GM23338 (cell line): ENCODE results near the gene FRMD4A. TPM values are rescaled to one million over a fixed set of nuclear protein-coding genes. Genes with fewer than 3 reads are reported as not detected.

Source experiments
- ATAC-seq: fragments of 200-7000 bp; cut with Tn5 transposase; 3 replicates; pipeline ENCODE4 v1.9.1; 2020
- DNase-seq: peaks from one replicate; pipeline ENCODE4 v3.0.0-alpha.2; 2015; ENCODE audit warnings: low spot score
- H2AFZ ChIP-seq: fragments of 200-600 bp; sonication (generic); 2 replicates; pipeline ENCODE4 v1.8.0; 2016; ENCODE audit warnings: antibody characterized with exemption, mild to moderate bottlenecking, moderate library complexity
- H3F3A ChIP-seq: fragments of 200-600 bp; sonication (generic); replicated peaks from 2 replicates; pipeline ENCODE4 v1.8.0; 2017; ENCODE audit warnings: antibody characterized with exemption, mixed run types, low read depth
- H3K27ac ChIP-seq: fragments of 200-600 bp; sonication (generic); 2 replicates; pipeline ENCODE4 v1.6.1; 2016; ENCODE audit warnings: low read depth
- H3K27me3 ChIP-seq: fragments of 200-600 bp; sonication (generic); 2 replicates; pipeline ENCODE4 v1.8.0; 2016; ENCODE audit warnings: mild to moderate bottlenecking, mixed run types, moderate library complexity; ENCODE audit not compliant: insufficient read depth
- H3K36me3 ChIP-seq: fragments of 200-600 bp; sonication (generic); 2 replicates; pipeline ENCODE4 v1.8.0; 2016; ENCODE audit warnings: mild to moderate bottlenecking; ENCODE audit not compliant: insufficient read depth
- H3K4me1 ChIP-seq: fragments of 200-600 bp; sonication (generic); 2 replicates; pipeline ENCODE4 v1.8.0; 2016; ENCODE audit warnings: mild to moderate bottlenecking, moderate library complexity; ENCODE audit not compliant: insufficient read depth
- H3K4me2 ChIP-seq: fragments of 200-600 bp; sonication (generic); 2 replicates; pipeline ENCODE4 v1.7.1; 2017; ENCODE audit warnings: mixed run types
- H3K4me3 ChIP-seq: fragments of 200-600 bp; sonication (generic); 2 replicates; pipeline ENCODE4 v1.6.1; 2016; ENCODE audit warnings: mixed run types
- H3K79me2 ChIP-seq: fragments of 200-600 bp; sonication (generic); replicated peaks from 2 replicates; pipeline ENCODE4 v1.8.0; 2017; ENCODE audit warnings: mild to moderate bottlenecking; ENCODE audit not compliant: insufficient read depth
- H3K9me2 ChIP-seq: fragments of 200-600 bp; sonication (generic); 2 replicates; pipeline ENCODE4 v1.8.0; 2017; ENCODE audit not compliant: insufficient read depth
- H4K20me1 ChIP-seq: fragments of 200-600 bp; sonication (generic); replicated peaks from 2 replicates; pipeline ENCODE4 v1.8.0; 2017; ENCODE audit warnings: mild to moderate bottlenecking; ENCODE audit not compliant: insufficient read depth
- H3K27ac Mint-ChIP-seq: 2 replicates; pipeline ENCODE4 v1.8.0; 2020; ENCODE audit warnings: inconsistent platforms, mild to moderate bottlenecking, moderate library complexity, mixed read lengths
- H3K27me3 Mint-ChIP-seq: 3 replicates; pipeline ENCODE4 v1.8.0; 2022; ENCODE audit warnings: low read depth, mild to moderate bottlenecking, moderate library complexity, mixed read lengths, inconsistent platforms; ENCODE audit not compliant: insufficient read depth, poor library complexity
- H3K36me3 Mint-ChIP-seq: 3 replicates; pipeline ENCODE4 v1.8.0; 2021; ENCODE audit warnings: low read depth, mild to moderate bottlenecking, inconsistent platforms, moderate library complexity, mixed read lengths
- H3K4me1 Mint-ChIP-seq: 3 replicates; pipeline ENCODE4 v1.8.0; 2020; ENCODE audit warnings: mild to moderate bottlenecking, inconsistent platforms, mixed read lengths
- H3K4me3 Mint-ChIP-seq: 3 replicates; pipeline ENCODE4 v1.8.0; 2021; ENCODE audit warnings: moderate library complexity, mild to moderate bottlenecking, inconsistent platforms, mixed read lengths
- H3K9me3 Mint-ChIP-seq: 3 replicates; pipeline ENCODE4 v1.8.0; 2020; ENCODE audit warnings: moderate library complexity, mild to moderate bottlenecking, inconsistent platforms, mixed read lengths
- CREB1 ChIP-seq: fragments of 250-450 bp; sonication (Bioruptor Pico); IDR thresholded peaks from 2 replicates; pipeline ENCODE4 v1.5.0; 2020; ENCODE audit warnings: low read depth, mild to moderate bottlenecking, moderate library complexity
- CTCF ChIP-seq, 2 experiments: fragments of 200-600 bp in 1 of 2; sonication (generic) in 1 of 2; conservative IDR thresholded peaks; 2 replicates each; pipeline versions ENCODE4 v1.5.1 to v1.6.1; 2016 to 2017; ENCODE audit warnings: antibody characterized with exemption in 2 of 2, low read depth in 2 of 2, mild to moderate bottlenecking in 2 of 2, moderate library complexity in 1 of 2
- ETS1 ChIP-seq: IDR thresholded peaks from 2 replicates; pipeline ENCODE4 v1.6.1; 2016; ENCODE audit warnings: antibody characterized with exemption
- EZH2 ChIP-seq: fragments of 200-600 bp; sonication (generic); IDR thresholded peaks from one replicate; pipeline ENCODE4 v1.8.0; 2017; ENCODE audit warnings: antibody characterized with exemption, mild to moderate bottlenecking, low read depth; ENCODE audit not compliant: unreplicated experiment
- EZH2phosphoT487 ChIP-seq: fragments of 200-600 bp; sonication (generic); IDR thresholded peaks from one replicate; pipeline ENCODE4 v1.8.1; 2018; ENCODE audit warnings: antibody characterized with exemption; ENCODE audit not compliant: unreplicated experiment
- JUNB ChIP-seq: IDR thresholded peaks from one replicate; pipeline ENCODE4 v1.6.1; 2016; ENCODE audit warnings: antibody characterized with exemption; ENCODE audit not compliant: unreplicated experiment
- NANOG ChIP-seq: IDR thresholded peaks from 2 replicates; pipeline ENCODE4 v1.6.1; 2016; ENCODE audit warnings: antibody characterized with exemption, borderline replicate concordance
- POLR2AphosphoS5 ChIP-seq: IDR thresholded peaks from 2 replicates; pipeline ENCODE4 v1.6.1; 2016; ENCODE audit warnings: antibody characterized with exemption, low read depth
- REST ChIP-seq: IDR thresholded peaks from one replicate; pipeline ENCODE4 v1.6.1; 2018; ENCODE audit warnings: antibody characterized with exemption; ENCODE audit not compliant: unreplicated experiment
- STAT1 ChIP-seq: IDR thresholded peaks from one replicate; pipeline ENCODE4 v1.6.1; 2016; ENCODE audit warnings: antibody characterized with exemption; ENCODE audit not compliant: unreplicated experiment
- ZNF114 ChIP-seq: fragments of 250-450 bp; sonication (Bioruptor Pico); IDR thresholded peaks from 2 replicates; pipeline ENCODE4 v1.5.0; 2020; ENCODE audit warnings: mild to moderate bottlenecking, moderate library complexity
- ZNF331 ChIP-seq: fragments of 250-450 bp; sonication (Bioruptor Pico); IDR thresholded peaks from 2 replicates; pipeline ENCODE4 v1.5.0; 2020; ENCODE audit warnings: low read depth, mild to moderate bottlenecking, moderate library complexity
- ZNF462 ChIP-seq: fragments of 250-450 bp; sonication (Bioruptor Pico); IDR thresholded peaks from 2 replicates; pipeline ENCODE4 v1.5.0; 2020; ENCODE audit warnings: mild to moderate bottlenecking, moderate library complexity
- polyA plus RNA-seq: library from polyadenylated mRNA; unstranded; fragments of >200 nt; fragmentation: Nextera tagmentation; extraction: Ambion mirVana; gene quantifications from 2 replicates; pipeline ENCODE4 v1.2.1, GENCODE V29; 2016
- total RNA-seq: library from RNA; depleted of rRNA; stranded (reverse); fragments of >200 nt; shearing (Covaris generic); gene quantifications from 2 replicates; pipeline ENCODE4 v1.2.3, GENCODE V29; 2014

Gene FRMD4A
- total and polyA plus RNA-seq, 2 experiments from 2014 or later = 14.0 to 20.1 TPM

GRCh38 chr10:13790196-13790595 is 540.5 kb downstream of the FRMD4A start:
- H2AFZ ChIP-seq = no peak overlapping the region
- H3K36me3 ChIP-seq = no peaks in the 10 kb centered on the region; the same call in 1 of the 2 replicates
- no peaks in the 10 kb centered on the region; the same call in 2 of the 3 replicates for H3K9me3 Mint-ChIP-seq
- peaks cover 5% of the 10 kb centered on the region; the same call in 2 of the 3 replicates for H3K36me3 Mint-ChIP-seq
- H3K79me2 ChIP-seq = no peaks in the 10 kb centered on the region
- no peak overlapping the region for H3K4me2 ChIP-seq
- H3K4me1 Mint-ChIP-seq = peaks cover 15% of the 10 kb centered on the region
- no peak for DNase-seq
- H3K27me3 Mint-ChIP-seq = peaks cover 7% of the 10 kb centered on the region
- H3F3A ChIP-seq = no peaks in the 10 kb centered on the region
- no peaks in the 10 kb centered on the region for H4K20me1 ChIP-seq
- H3K4me1 ChIP-seq = no peaks in the 10 kb centered on the region; the same call in 1 of the 2 replicates
- no peak overlapping the region for H3K4me3 ChIP-seq
- H3K27ac ChIP-seq = no peak overlapping the region
- ATAC-seq = no peak
- no peak for TF ChIP-seq ETS1
- no peak for TF ChIP-seq NANOG
- no peak for TF ChIP-seq REST
- TF ChIP-seq ZNF331 (CRISPR knock-in tag) = no peak
- no peak for TF ChIP-seq CTCF (conservative IDR thresholded peaks at IDR 0.05; ENCODE audit: low read depth in 2 of 2)
- no peak for TF ChIP-seq JUNB
- TF ChIP-seq STAT1 = no peak
- TF ChIP-seq POLR2AphosphoS5 = no peak
- TF ChIP-seq EZH2phosphoT487 = no peak
- TF ChIP-seq ZNF462 (CRISPR knock-in tag) = no peak
- no peak for TF ChIP-seq EZH2
- TF ChIP-seq CREB1 = no peak
- no peak for TF ChIP-seq ZNF114 (CRISPR knock-in tag)
- H3K27me3 ChIP-seq = no peaks in the 10 kb centered on the region
- H3K27ac Mint-ChIP-seq = no peak overlapping the region
- H3K4me3 Mint-ChIP-seq = no peak overlapping the region
- no peaks in the 10 kb centered on the region for H3K9me2 ChIP-seq
